Activated CD4-positive, CD25-positive, alpha-beta regulatory T cell treated with anti-CD3 and anti-CD28 coated beads, Interleukin-2, amount 50 U/mL, for 16 hours (primary cell): Measurements from ENCODE around the gene ETS2.

Experiments
- DNase-seq: peaks from one replicate; pipeline ENCODE4 v3.0.0-alpha.2; 2020; ENCODE audit warnings: low read depth, low spot score

ETS2 gene

DNA sequence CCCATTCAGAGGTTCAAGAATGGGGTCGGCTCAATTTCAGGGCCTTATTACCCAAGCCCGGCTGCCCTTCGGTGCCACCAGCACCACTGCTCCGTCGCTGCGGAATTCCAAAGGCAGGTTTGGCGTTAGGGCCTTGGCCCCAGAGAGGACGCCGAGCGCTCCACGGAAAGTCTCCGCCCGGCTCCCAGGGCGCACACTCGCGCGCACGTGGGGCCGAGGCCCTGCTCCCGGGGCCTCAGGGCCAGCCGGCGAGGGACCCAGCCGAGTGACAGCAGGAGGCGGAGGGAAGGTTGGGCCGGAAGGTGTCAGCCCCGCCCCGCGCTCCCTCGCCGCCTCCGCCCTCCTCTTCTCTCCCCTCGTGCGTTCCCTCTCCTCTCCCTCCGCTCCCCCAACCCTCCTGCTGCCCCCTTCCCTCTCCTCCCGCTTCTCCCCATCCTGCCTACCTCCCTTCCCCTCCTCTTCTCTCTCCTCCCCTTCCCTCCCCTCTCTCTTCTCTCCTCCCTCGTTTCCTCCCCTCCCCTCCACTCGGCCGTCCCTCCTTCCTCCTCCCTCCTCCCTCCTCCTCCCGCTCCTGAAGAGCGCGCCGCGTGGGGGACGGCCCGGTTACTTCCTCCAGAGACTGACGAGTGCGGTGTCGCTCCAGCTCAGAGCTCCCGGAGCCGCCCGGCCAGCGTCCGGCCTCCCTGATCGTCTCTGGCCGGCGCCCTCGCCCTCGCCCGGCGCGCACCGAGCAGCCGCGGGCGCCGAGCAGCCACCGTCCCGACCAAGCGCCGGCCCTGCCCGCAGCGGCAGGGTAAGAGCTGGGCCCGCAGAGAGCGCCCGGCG lies at the start of gene ETS2:
Gene ETS2 (plus strand): TSS at position 602 of the 825 bp plus-strand sequence. CDS start 4,106 bp downstream, outside the sequence.
- peak; percentile 39 for DNase-seq

DNA sequence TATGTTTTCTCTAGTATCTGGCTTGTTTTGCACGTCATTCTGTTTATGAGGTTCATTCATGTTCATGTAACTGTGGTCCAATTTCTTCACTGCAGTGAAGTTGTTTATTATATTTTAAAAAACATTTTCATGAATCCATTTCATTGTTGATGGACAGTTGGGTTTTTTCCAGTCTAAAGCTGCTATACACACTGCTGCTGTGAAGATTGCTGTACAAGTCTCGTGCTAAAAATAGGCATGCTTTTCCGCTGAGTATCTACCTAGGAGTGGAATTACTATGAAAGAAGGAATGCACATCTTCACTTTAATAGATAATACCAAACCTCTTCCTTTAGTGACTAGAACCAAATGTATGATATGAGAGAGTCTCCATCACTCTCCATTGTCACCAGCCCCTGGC lies 49.0 kb upstream of the ETS2 start:
- no peak for DNase-seq

DNA sequence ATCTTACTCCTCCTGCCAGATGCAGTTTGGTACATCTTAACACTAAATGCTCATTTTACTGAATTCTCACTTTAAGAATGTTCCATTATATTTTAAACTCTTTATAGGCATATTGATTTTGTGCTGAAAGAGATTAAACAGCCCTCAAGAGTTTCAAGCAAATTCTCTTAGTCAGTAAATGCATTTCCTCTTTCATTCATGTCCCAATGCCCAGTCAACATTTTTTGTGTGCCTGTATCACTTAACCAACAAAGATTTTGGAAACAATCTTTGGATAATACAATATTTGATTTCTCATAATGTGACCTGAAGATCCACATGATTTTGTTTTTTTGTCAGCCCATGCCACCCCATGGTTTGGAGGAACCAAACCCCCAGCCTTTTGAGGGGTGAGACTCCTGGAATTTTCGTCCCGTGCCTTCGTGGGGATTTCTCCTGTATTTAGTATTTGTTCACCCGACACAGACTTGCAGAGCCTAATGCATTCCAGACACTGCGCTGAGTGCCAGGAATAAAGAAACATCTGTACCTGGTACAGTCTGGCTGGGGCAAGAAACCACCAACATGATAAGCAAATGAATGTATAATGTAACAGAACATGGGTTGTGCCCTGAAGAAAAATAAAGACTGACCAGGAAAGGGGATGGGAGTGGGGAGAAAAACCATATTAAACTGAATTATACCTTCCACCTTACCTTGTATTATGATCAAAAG lies 47.1 kb upstream of the ETS2 start:
- no peak for DNase-seq

DNA sequence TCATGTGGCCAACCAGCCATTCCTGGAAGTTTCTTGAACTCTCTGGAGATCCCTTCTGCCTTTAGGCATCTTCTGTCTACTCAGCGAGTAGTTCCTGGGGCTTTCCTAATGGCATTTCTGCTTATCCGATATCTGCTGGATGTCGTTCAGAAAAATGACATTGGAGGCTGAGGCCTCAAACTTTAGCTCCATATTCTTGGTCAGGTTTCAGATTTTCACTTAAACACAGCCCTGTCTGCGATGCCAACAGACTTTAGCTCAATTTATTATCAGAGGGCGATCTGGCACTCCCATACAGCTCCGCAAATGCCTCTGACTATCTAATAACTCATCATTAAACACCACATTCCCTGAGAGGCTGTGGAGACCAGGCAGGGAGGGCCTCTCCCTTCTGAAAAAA lies 46.3 kb upstream of the ETS2 start:
- DNase-seq, result no peak

DNA sequence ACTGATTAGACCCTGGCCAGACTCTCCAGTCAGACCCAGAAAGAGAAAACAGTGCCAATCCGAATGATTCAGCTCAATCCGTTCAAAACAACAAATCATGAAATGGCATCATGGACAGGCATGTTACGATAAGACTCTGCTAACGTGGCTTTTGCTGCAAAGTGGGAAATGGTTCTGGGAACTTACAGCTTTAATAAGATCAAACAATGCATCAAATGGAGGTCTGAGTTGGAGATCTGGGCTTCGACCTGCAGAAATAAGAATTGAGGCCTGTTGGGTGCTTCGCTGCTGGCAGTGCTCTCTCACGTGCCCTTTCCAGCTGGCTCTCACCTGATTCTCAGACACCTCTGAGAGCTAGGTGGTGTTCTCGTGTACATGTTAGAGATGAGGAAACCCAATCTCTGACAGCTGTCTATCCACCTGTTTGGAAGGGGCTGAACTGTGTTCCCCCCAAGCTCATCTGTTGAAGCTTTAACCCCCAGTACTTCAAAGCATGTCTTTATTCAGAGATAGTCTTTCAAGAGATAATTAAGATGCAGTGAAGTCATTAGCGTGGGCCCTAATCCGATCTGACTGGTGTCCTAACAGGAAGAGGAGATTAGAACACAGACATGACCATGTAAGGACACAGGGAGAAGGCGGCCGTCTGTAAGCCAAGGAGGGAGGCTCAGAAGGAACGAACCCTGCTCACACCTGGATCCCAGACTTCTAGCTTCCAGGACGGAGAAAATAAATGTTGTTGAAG lies 45.5 kb upstream of the ETS2 start:
- no peak for DNase-seq

DNA sequence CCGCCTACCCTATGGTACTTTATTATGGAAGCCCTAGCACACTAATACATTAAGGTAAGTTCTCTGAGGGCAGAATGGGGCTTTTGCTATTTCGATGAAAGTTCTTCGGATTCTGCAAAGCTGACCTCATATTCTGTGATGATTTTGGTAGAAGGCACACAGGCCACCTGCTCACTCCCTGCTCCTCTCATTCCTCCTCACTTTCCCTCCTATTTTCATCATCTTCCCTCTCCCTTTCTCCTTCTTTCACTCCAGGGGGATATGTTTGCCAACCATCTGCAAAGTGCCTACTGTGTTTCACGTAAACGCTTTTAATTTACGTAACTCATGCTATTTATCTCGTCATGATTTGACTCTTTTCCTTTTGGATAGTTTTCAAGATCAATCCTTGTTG lies 45.0 kb upstream of the ETS2 start:
- no peak for DNase-seq

DNA sequence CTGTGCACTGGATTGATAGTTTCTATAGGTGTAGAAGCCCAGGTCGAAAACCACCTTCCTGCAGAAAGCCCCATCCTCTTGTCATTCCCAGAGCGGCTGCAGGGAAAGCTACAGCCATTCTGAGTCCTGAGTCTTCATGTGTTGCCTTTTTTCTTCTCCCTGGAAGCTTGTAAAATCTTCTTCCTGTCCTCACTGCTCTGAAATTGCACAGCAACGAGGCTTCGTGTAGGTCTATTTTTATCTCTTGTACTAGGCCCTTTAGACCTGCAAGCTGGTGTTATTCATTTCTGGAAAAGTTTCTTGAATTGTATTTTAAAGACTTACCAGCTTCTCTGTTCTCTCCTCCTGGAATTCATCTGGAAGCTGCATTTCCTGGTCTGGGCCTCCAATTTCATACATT lies 44.2 kb upstream of the ETS2 start:
- no peak for DNase-seq

DNA sequence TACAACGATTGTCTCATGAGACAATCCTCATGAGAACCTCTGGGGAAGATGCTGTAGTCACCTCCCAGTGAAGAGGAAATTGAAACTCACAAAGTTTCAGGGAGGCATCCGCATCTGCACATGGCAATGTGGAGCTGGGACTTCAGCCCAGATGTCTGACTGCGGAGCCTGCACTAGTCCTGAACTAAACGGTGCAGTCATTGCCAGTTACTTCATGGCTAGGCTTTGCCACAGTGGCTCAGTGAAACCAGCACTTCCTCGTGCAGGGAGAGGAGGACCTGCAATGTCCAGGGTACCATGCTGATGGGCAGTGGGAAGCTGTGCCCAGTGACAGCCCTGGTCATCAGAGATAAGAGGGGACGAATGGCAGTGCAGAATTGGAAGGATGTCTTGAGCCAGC lies 40.7 kb upstream of the ETS2 start:
- DNase-seq, result no peak

DNA sequence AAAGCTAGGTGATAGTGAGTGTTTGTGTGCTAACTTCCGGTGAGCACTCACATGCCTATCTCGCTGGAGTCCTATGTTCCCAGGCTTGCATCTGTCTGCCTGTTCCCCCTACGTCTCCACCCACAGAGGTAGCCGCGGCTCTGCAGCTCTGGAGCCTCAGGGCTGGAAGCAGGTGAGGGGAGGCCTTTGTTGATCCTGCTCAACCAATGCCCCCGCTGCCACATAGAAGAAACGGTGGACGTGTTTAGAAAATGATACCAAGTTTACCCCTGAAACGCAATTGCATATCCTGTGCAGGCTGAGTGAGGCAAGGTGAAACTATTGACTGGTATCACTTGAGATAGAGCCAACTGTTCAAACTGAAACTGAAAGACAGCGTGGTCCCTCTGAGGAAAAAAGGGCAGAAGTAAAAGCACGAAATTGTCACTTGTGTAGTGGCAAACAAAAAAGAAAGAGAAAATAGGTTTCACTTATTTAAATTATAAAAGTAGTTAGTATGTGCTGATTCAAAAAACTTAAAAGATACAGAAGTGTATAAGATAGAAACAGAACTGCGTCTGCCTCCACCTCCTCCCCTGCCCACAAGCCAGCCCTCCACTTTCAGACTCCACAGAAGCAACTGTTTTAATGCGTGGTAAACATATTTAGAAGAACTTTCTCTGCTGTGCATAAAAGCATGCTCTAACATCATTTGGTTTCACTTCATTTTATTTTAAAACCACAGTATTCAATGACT lies 38.6 kb upstream of the ETS2 start:
- peak; percentile 39 for DNase-seq

DNA sequence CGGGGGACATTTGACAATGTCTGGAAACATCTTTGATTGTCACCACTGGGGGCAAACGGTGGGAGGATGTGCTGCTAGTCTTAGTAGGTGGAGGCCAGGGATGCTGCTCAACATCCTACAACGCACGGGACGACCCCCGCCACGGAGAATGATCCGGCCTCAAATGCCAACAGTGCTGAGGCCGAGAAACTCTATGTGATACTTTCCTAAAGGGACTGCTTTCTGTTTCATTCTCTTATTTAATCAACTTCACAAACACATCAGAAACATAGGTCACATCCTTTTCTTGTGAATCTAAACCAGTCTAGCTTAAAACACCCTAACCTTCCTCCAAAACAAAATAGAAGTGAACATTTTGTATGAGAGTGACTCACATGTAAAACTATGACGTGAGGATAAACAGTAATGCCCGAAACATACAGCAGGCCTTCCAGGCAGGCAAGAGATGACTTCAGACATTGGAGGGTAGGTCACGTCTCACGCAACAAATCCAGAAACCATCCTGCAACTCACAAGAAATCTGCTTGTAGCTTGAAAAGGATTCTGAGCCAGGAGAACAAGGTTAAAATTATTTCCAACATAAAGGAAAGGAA lies 37.2 kb upstream of the ETS2 start:
- DNase-seq, result peak; percentile 27

DNA sequence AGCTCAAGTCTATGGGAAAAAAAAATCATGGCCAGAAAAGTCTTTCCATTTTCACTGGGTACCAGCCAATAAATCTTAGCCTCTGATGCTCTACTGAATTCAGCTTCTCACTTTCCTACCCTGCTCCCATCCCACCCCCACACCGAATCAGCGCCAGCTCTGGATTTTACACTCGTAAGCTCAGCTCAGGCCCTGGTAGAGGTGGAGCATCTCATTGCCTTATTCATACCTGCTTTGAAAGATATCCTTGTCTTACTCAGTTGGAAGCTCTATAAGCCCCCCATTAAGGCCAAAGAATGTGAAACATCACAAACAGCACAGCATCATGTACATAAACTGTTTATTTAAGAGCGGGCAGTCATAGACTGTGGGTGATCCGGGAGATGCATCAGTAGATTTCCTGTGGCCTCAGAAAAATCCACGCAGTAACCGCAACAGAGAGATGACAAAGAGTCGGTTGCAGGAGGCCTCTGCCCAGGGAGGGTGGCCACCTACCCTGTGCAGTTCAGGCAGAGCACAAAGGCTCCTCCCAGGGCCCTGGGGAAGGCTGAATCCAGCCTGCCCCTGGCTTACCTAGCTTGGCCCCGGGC lies 36.4 kb upstream of the ETS2 start:
- no peak for DNase-seq

DNA sequence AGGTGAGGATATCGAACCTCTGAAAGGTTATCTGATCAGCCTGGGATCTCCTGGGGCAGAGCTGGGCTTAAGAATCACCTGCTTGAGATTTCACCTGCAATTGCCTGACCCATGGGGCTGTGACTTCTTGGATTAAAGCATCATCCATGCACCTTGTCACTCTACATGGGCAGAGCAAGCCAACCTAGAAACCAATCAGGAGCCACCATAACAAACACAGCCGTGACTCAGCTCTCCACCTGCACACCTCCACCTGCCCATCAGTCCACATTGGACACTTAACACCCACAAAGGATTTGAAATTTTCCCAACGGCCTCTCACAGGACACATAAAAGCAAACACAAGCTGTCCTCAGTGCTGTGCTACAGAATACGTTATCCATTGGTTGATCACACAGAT lies 35.1 kb upstream of the ETS2 start:
- DNase-seq, result no peak

DNA sequence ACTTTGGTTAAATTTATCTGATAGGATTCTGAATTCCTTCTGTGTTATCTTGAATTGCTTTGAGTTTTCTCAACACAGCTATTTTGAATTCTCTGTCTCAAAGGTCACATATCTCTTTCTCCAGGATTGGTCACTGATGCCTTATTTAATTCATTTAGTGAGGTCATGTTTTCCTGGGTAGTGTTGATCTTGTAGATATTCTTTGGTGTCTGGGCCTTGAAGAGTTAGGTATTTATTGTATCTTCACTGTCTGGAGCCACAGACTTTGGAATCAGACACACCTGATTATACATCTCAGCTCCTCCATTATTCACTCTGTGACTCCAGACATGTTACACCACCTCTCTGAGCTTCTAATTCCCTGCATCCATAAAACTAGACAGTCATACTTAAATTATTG lies 34.2 kb upstream of the ETS2 start:
- DNase-seq, result no peak

DNA sequence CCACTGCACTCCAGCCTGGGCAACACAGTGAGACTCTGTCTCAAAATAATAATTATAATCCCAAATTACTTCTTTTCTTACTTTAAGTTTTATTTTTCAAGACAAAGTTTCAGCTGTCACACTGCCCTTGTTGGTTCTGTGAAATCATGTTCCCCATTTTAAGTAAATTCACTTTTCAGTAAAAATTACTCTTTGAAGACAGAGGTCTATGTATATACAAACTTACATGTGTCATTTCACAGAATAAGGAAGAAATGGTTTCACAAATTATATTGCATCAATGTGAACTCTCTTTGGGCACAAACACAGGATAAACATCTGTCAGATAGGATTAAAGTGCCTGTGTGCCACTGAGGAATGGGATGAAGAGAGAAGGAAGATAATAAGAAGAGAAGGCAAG lies 33.1 kb upstream of the ETS2 start:
- DNase-seq, result no peak

DNA sequence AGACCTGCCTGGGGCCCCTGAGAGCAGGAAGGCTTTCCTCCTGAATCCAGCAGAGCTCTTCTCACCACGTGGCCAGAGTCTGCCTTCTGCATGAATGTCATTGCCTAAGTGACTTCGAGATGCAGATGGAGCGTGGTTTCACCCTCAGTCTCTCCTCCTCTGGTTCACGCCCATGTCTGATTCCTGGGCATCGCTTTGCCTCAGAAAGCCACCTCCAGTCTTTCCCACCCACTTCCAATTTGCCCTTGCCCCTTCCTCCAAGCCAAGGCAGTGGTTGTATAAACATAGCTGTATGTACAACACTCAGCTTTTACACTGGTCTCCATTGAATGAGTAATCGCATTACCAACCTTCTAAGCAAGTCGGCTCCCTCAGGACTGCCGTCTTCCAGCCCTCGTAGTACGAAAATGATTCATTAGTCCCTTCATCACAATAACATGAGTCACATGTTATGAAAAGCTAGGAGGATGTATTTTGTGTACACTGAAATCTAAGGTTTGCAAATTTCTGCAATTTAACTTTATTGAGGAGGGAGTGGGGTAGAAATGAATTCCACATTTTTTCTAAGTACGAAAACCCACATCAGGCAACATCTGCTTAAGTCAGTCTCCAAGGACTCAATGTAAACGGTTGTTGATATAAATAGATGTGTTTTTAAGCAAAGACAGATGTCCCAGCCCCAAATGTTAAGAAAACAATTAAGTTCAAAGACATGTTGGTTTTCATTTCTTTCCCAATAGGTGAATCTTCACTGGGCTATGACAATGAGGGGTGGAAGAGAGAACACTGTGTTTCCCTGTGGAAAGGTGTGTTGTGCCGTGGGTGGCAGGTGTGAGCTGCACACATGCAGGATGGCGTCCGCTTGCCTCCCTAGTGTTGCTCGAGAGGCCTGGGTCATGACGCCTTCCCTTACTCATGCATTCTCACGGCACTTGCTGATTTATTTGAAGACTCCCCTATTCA lies 32.3 kb upstream of the ETS2 start:
- no peak for DNase-seq

DNA sequence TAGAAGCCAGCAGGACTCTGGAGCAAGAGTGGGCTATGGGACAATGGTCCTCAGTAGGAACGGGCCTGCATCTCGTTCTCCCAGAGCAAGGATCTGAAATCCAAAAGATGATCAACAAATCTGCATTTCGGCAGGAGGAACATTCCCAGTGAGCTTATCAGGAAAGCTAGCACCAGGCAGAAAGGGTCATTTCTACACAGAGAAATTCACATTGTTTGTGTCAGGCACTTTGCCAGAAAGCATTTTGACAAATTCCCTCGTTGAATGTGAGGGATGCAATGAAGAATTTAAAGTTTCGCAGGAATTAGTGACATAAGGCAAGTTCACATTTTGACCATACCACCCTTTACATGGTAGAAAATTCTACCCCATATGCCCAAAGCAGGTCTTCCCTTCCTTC lies 31.6 kb upstream of the ETS2 start:
- no peak for DNase-seq

DNA sequence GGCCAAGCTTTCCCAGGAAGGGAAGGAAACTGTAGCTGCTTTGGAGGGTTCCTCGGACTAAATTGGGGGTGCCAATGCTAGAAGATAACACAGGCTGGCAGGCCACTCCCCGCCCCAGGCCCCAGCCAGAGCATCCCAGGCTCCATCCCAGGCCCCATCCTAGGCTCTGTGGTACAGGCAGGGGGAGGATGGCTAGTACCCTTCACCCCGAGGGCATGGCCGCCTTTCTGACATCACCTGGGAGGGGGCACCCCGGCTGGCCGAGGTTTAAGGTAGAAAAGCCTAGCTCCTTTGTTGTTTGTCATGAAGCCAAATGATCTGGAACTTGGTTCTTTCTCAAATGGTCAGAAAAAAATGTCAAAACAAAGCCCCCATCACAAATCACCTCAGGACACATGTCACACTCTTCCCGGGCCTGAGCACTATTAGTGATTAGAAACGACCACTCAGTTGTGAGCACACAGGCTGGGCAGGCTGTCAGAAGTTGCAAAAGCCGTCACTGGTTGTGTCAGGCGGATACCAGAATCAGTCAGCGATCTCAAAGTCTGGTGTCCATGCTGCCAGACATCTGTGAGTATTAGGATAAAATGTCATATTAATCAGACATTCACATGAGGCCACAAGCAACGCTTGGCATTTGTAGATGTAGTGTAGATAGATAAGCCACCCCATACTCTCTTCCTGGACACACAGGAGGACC lies 31.0 kb upstream of the ETS2 start:
- DNase-seq, result no peak

DNA sequence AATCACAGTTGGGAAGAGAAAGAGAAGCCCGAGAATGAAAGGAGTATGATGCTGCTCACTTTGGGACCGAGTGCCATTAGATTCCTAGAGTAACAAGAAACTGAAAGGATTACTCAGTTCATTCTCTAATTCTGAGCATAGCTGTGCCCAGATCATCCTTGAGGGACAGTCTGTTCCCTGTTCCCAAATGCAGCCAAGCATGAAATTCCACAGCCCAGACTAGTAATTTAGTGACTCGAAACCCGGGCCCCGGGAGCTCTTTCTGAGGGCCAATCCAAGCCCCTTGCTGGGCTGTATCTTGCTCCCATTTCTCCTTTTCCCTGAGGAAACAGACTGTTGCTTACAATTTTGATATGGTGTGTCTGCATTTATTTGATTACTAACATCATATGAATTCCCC lies 30.0 kb upstream of the ETS2 start:
- no peak for DNase-seq

DNA sequence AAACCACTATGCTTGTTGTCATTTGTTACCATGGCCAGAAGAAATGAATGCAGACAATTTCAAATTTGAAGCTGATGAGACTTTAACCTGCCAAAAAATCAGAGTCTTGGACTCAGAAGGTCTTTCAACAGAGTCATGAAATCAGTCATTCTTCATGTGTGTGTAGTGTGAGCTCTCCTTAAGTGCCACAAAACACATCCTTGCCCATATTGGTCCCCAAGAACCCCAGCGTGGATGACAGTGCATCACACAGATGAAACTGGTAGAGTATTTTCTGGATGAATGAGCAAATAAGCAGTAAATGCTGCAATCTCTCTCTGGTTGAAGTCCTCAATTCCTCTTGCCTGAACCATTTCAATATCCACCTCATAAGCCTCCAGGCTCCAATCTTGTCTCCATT lies 28.7 kb upstream of the ETS2 start:
- DNase-seq, result no peak
